SH-SY5Y (cell line): ENCODE data around the gene NAXD.

Experiments used
- GATA2 ChIP-seq: IDR thresholded peaks from 2 replicates; pipeline ENCODE4 v1.6.1; 2011; ENCODE audit warnings: mild to moderate bottlenecking, low read depth, low read length
- GATA3 ChIP-seq: IDR thresholded peaks from 2 replicates; pipeline ENCODE4 v1.6.1; 2011; ENCODE audit warnings: low read depth, mild to moderate bottlenecking, low read length, moderate library complexity

The NAXD gene

DNA sequence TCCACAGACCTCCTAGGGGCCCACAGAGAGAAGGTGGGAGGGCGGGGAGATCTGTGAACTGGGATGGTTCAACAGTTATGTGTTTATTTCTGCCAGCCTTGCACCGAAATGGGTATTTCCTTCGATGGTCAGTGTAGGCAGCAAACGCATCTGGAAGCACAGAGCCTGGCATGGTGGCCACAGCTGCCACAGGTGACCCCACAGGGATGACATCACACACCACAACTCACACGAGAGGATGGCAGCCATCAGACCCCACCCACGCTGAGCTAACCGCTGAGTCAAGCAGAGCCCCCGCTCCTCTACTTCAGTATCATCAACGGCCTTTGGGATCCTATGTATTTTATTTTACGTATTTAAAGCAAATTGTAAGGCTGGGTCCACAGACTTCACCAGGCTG is 37.4 kb downstream of the NAXD start:
- TF ChIP-seq GATA3 (no peak), GATA2 (no peak)

DNA sequence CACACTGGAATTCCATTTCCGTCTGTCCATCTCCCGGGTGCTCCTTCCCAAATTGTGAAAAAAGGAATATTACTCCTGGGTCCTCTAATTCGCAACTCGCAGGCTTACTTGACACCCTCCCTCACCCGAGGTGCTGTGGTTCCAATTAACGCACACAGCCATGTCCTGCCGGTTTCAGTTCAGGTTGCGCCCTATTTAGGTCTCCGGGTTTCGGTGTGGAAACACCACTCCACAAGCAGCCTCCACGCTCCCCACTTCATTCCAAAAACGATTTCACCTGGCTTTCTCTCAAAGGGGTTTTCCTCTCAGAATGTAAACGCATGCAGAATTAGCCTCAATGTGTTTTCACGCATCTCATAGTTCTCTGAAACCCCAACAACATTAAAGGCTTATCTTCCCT is 37.9 kb downstream of the NAXD start:
- no peak for TF ChIP-seq GATA3
- TF ChIP-seq GATA2, result no peak

DNA sequence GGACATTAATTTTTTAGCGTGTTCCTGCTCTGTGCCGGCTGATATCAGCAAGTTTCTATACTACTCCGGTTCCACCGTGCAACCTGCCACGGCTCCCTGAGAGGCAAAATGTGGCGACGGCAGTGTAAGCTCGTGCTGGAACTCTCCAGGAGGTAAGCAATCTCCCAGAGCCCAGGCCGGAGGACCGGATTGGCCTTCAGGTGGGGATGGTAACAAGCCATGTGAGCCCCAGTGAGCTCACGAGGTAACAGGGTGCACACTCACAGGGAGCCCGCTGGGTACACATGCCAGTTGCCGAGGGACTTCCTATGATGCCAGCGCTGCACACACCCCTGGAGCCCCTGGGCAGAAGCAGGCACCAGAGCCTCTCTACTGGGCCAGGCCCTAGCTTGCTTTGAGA is 38.5 kb downstream of the NAXD start:
- TF ChIP-seq GATA3 (no peak), GATA2 (no peak)

DNA sequence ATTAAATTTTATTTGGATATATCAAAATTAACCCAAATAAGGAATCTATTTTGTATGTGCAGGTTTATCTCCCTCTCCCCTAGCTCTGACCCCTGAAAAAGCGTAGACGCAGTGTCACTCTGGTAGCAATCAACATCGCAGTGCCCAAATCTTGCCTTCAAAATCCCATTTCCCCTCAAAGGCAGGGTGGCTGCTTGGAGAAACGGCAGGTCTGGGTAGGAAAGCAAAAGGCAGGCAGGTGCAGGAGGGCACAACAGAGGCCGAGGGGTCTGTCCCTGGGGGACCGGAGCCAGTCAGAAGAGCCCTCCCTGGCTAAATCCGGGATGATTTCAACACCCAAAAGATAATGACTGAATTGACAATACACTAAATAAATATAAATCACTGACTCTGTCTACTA is 41.9 kb downstream of the NAXD start:
- TF ChIP-seq GATA3, result no peak
- no peak for TF ChIP-seq GATA2

DNA sequence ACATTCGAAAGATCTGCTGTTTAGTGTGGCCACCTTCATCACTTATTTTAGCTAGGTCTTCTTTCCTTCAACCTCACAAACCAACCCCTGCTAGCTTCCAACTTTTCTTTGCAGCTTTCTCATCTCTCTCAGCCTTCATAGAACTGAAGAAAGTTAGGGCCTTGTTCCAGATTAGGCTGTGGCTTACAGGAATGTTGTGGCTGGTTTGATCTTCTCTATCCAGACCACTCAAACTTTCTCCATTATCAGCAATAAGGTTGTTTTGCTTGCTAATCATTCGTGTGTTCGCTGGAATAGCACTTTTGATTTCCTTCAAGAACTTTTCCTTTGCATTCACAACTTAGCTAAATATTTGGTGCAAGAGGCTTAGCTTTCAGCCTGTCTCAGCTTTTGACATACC is 45.9 kb downstream of the NAXD start:
- no peak for TF ChIP-seq GATA2
- no peak for TF ChIP-seq GATA3

DNA sequence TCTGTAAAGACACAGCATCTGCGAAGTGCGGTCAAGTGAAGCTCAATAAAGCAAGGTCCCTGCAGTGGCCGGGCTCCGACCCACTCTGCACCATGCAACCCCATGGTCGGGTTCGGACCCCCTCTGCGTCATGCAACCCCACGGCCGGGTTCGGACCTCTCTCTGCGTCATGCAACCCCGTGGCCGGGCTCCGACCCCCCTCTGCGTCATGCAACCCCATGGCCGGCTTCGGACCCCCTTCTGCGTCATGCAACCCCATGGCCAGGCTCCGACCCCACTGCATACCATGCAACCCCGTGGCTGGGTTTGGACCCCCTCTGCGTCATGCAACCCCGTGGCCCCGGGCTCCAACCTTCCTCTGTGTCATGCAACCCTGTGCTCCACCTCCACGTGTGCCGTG is 46.7 kb downstream of the NAXD start:
- TF ChIP-seq GATA2 (no peak), GATA3 (no peak)

DNA sequence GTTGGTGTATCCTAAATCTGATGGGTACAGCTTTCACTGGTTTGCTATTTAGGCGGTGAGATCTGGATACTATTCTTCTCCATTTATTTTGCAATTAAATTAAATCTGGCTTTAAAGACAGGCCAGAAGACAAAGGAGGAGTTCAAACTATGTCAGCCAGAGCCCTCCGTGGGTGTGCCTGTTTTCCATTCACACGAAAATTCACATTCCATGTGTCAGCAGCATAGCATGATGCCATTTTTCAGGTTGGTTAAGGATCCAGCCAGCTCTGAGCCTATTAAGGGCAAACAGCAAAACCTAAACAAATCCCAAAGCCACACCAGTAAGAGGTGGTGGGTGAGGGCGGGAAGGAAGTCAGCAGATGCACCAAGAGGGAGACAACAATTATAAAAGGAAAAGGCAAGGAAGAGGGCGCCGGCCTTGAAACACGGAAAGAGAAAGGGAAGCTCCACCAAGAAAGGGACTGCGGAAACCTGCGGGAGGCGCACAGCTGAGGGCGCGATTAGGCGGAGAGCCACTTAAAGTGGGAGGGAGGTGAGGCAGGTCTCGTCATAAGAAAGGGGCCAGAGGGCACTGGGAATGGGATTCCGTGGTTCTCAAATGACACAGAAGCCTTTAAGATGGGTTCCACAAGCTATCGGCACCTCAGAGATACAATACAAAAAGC is 47.6 kb downstream of the NAXD start:
- no peak for TF ChIP-seq GATA3
- TF ChIP-seq GATA2, result no peak

DNA sequence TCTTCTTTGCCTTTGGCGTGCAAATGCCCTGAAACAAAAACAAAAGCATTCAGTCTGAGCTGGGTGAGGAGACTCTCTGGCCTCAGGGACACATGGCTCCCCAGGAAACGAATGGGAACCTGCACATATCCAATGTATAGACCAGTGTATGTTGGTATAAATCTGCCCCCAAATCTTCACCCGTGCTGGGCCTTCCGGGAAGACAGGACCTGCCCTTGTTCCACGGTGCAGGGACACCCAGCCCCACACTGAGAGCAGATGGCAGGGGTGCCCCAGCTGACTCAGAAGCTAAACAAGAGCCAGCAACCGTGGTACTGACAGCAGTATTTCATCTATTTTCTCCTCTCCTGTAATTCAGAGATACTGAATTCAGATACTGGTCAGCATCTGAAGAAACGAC is 48.1 kb downstream of the NAXD start:
- no peak for TF ChIP-seq GATA2
- TF ChIP-seq GATA3, result no peak

DNA sequence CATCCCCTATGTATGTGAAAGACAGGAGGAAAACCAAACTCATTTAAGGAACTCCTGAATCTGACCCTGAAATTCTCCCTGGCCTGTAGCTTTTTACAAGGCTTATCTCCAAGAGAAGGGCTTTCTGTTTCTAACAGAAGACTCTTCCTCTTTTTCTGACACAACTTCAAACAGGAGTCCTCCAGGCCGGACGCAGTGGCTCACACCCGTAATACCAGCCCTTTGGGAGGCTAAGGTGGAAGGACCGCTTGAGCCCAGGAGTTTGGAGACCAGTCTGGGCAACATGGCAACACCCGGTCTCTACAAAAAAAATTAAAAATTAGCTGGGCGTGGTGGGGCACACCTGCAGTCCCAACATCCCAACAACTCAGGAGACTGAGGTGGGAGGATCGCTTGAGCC is 48.7 kb downstream of the NAXD start:
- TF ChIP-seq GATA2 (no peak), GATA3 (no peak)

DNA sequence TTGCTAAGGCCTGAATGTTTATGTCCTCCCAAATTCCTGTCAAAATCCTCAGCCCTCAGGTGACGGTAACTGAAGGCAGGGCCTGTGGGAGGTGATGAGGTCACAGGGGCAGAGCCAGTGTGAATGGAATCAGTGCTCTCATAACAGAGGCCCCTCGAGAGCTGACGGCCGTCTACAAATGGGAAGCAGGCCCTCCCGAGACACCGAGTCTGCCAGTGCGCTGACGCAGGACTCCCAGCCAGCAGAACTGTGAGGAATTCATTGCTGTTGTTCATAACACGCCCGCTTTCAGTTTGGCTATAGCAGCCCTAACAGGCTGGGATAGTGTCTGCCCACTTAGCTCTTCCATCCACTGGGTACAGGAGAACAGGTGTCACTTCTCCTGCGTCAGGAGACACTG is 49.3 kb downstream of the NAXD start:
- TF ChIP-seq GATA2, result no peak
- no peak for TF ChIP-seq GATA3

DNA sequence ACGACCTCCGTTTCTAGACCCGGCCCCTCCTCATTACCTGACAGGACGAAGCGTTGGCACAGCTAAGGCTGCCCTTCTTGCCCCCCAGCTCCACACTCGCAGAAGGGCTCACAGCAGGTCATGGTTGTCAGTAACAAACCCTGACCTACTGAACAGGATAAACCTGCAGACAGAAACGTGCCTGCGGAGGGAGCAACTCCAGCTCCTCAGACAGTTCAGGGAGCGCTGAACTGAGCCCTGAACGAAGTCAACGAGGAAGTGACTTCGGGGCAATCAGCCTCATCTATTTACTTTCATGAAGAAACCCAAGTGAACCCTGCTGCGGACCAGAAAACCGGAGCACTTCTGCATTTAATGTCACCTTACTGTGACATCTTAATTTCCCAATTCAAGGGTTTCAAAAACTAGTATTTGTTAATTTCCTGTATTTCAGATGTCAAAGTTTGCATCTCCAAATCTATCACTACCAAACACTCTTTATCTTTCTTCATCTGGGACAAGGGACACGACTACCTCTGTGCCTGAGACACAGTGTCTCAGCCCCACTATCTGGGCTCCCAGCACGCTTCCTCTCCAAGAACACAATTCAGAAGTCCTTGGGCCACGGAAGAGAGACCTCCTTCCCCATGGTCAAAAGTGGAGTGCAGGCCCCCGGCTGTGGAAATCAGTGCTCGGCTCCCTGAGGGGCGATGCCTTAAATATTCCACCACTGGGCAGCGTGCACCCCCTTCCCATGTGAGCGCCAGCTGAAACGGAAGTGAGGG is 50.3 kb downstream of the NAXD start:
- TF ChIP-seq GATA2, result no peak
- no peak for TF ChIP-seq GATA3

DNA sequence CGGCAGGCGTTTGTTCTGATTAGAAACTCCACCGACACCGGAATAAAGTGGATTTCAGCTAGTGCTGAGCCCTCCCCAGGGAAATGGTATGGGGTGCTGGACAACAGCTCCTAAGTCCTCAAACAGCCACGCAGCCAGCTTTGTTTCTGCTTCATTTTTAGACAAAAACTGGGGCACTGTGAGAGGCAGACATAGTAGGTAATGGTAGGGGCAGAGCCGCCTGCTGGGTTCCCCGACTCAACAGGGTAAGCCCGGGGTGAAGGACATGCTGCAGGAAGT is 50.8 kb downstream of the NAXD start:
- TF ChIP-seq GATA2 (no peak), GATA3 (no peak)

DNA sequence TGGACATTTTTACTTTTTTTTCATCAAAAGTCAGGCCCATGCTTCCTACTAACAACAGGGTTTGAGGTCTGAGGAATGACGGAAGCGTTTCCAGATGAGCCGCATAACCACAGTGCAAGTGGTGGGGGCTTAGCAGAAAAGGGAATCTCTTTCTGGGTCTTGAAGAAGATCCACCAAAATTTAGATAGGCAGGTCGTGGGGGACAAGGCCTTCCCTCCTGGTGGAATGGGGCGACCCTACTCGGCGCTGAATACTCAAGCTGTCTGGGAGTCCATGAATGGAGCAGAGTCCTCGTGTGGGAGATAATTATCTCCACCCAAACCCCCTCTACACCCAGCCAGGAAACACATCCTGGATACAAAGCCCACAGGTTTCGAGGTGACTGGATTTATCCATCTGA is 53.7 kb downstream of the NAXD start:
- TF ChIP-seq GATA2, result no peak
- TF ChIP-seq GATA3, result no peak

DNA sequence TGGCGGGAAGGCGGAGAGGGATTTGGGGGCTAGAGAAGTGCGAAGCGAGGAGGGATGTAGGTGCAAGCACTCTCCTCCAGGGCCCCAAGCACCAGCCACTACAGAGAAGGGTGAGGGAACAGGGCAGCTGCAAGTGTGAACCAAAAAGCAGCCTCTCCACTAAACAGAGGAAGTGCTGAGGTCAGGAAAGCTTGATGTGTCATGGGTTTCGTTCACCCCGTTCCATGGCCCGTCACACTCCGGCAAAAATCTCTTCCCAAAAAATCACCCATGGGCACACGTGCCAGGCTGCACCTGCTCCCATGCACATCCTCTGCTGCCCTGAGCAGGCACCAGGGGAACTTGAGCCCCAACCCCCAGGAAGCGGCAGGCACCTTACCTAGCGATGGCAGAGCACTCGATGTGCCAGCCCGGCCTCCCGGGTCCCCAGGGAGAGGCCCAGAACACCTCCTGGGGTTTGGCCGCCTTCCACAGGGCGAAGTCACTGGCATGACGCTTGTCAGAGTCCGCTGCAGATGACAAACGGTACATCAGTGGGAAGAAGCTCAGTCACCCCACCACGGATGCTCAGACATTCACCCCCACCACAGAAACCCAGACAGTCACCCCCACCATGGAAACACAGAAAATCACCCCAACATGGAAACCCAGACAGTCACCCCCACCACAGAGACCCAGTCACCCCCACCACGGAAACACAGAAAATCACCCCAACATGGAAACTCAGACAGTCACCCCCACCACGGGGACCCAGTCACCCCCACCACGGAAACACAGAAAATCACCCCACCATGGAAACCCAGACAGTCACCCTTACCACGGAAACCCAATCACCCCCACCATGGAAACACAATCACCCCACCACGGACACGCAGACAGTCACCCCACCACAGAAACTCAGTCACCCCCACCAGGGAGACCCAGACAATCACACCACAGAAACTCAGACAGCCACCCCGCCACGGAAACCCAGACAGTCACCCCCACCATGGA is 61.5 kb downstream of the NAXD start:
- TF ChIP-seq GATA2, result no peak
- no peak for TF ChIP-seq GATA3
